Coronary artery (tissue), 2 donors: ENCODE results near the gene CHRNB2.
A peak's percentile ranks its signal among the peaks of the same experiment; 100 is the strongest.

Source experiments
- DNase-seq: peaks from one replicate; pipeline ENCODE4 v3.0.0-alpha.2; 2017; ENCODE audit warnings: low spot score
- H3K27ac ChIP-seq, 2 donors: fragments of 200-600 bp; sonication (generic); one replicate each; pipeline ENCODE4 v1.5.1; 2016 to 2019
- H3K4me3 ChIP-seq: fragments of 200-600 bp; sonication (generic); 2 replicates; pipeline ENCODE4 v1.5.1; 2016; ENCODE audit warnings: mild to moderate bottlenecking, moderate library complexity
- CTCF ChIP-seq: fragments of 200-600 bp; sonication (generic); IDR thresholded peaks from one replicate; pipeline ENCODE4 v1.5.1; 2019; ENCODE audit warnings: antibody characterized with exemption

Gene CHRNB2

GRCh38 chr1:154624746-154625643 is 57.4 kb downstream of the CHRNB2 start:
- Histone ChIP-seq H3K27ac (no peak overlapping the region), H3K4me3 (no peak overlapping the region)
- DNase-seq, result no peak
- no peak for TF ChIP-seq CTCF

DNA sequence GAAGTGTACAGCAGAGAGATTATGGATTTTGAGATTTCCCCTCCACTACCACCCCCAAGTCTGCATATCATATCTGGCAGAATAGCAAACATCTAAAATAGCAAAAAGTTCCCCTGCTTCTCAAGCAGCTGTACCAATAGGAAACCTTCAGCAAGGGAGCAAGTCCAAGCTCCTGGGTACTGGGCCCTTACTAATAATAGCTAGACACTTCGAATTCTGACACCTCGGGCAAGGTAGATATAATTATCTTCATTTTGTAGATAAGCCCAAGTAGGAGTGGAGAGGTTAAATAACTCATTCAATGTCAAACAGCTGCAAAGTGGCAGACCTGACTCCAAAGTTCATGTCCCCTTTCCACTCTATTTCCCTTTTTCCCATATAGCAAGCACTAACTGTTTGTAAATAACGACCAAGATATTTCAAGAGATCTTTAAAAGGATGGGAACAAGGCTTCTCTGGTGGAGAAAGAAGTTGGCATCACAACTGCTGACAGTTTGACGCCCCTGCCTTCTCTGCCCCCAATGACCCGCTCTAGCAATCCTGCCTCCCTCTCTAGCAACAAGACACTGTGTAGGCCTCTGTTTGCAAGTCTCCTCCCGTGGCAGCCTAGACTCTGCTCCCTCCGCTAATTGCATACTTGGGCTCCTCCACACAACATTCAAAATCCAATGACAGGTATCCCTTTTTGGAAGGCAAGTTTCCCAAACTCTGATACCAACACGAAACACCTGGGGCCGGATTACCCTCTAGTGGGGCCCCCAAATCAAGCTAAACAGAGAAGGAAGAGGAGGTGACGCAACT is 59.1 kb downstream of the CHRNB2 start:
- H3K4me3 ChIP-seq, result peak overlapping the region; percentile 99
- peak overlapping the region; percentile 88 to 96 for H3K27ac ChIP-seq
- no peak for DNase-seq
- TF ChIP-seq CTCF, result no peak

- Histone ChIP-seq H3K4me3 (peak overlapping the region; percentile 99), H3K27ac (peak overlapping the region; percentile 88 to 96)
- no peak for TF ChIP-seq CTCF
- DNase-seq, result peak; percentile 83
Observed at GRCh38 chr1:154627257-154628120, 59.9 kb downstream of the CHRNB2 start.

GRCh38 chr1:154628121-154628405 is 60.5 kb downstream of the CHRNB2 start:
- Histone ChIP-seq H3K27ac (peak overlapping the region; percentile 88 to 96), H3K4me3 (peak overlapping the region; percentile 99)
- DNase-seq, result no peak
- no peak for TF ChIP-seq CTCF

GRCh38 chr1:154629061-154629674 is 61.6 kb downstream of the CHRNB2 start:
- Histone ChIP-seq H3K27ac (no peak overlapping the region), H3K4me3 (no peak overlapping the region)
- no peak for DNase-seq
- TF ChIP-seq CTCF, result no peak
